Left lung (tissue), 10 donors: ENCODE measurements around the gene TRDN. TPM values are rescaled to one million over a fixed set of nuclear protein-coding genes. Genes with fewer than 3 reads are reported as not detected.

Experiments used
- ATAC-seq: fragments of 200-7000 bp; cut with Tn5 transposase; one replicate; pipeline ENCODE4 v1.9.1; 2020; ENCODE audit warnings: moderate library complexity
- DNase-seq, 4 donors: peaks; one replicate each; pipeline ENCODE4 v3.0.0-alpha.2; 2013 to 2020
- H3K27ac ChIP-seq, 2 donors: fragments of 200-600 bp; sonication (generic) in 1 of 2; one replicate each; pipeline versions ENCODE4 v1.5.0 to v1.8.0; 2020 to 2021
- H3K27me3 ChIP-seq, 2 donors: fragments of 200-600 bp; sonication (generic) in 1 of 2; one replicate each; pipeline versions ENCODE4 v1.5.0 to v1.8.0; 2020 to 2021
- H3K36me3 ChIP-seq, 2 donors: fragments of 200-600 bp; sonication (generic) in 1 of 2; one replicate each; pipeline versions ENCODE4 v1.5.0 to v1.8.0; 2020 to 2021
- H3K4me1 ChIP-seq, 2 donors: fragments of 200-600 bp; one replicate each; pipeline ENCODE4 v1.8.0; 2021
- H3K4me3 ChIP-seq, 2 donors: fragments of 200-600 bp; sonication (generic) in 1 of 2; one replicate each; pipeline versions ENCODE4 v1.5.0 to v1.8.0; 2020 to 2021; ENCODE audit warnings: mild to moderate bottlenecking in 1 of 2
- H3K9me3 ChIP-seq, 2 donors: fragments of 200-600 bp; sonication (generic) in 1 of 2; one replicate each; pipeline versions ENCODE4 v1.5.0 to v1.8.0; 2020 to 2021
- intact Hi-C, 2 donors: fragments of 100-400 bp; cut with DNase I; formaldehyde crosslinking; loops; one replicate each; pipeline versions ENCODE4 v1.11.2 to v1.14.2; 2022
- polyA plus RNA-seq, 6 donors: library from polyadenylated mRNA; unstranded; fragments of 120-200 nt; gene quantifications; one replicate each; pipeline ENCODE4 v1.2.1, GENCODE V29; 2013; ENCODE audit not compliant: insufficient read length in 6 of 6
- total RNA-seq, 2 donors: library from RNA; stranded (reverse); fragmentation: NEBNext Ultra II Directional; extraction: Animal tissue kit (Norgen Biotek cat#: 25700); gene quantifications; one replicate each; pipeline ENCODE4 v1.2.1, GENCODE V29; 2021
- TF ChIP-seq, protein P1 (sequence below), 2 donors: fragments of 200-600 bp; sonication (generic) in 1 of 2; IDR thresholded peaks; one replicate each; pipeline versions ENCODE4 v1.5.0 to v1.8.0; 2021; ENCODE audit warnings: antibody characterized with exemption in 2 of 2
- donor health status: DM: no; HTN: yes; CAD: no.
- donor health status: DM: no; HTN: no; CAD: no.

TRDN gene
- total and polyA plus RNA-seq, 8 donors, result 0.03 to 0.18 (median 0.11) TPM; not detected in 3

- Histone ChIP-seq H3K4me1 (no peaks in the 10 kb centered on the region), H3K36me3 (no peaks in the 10 kb centered on the region), H3K27ac (no peak overlapping the region), H3K27me3 (no peaks in the 10 kb centered on the region), H3K9me3 (no peaks in the 10 kb centered on the region), H3K4me3 (no peak overlapping the region)
- ATAC-seq (no peak), DNase-seq (no peak)
- TF ChIP-seq, protein P1, sequence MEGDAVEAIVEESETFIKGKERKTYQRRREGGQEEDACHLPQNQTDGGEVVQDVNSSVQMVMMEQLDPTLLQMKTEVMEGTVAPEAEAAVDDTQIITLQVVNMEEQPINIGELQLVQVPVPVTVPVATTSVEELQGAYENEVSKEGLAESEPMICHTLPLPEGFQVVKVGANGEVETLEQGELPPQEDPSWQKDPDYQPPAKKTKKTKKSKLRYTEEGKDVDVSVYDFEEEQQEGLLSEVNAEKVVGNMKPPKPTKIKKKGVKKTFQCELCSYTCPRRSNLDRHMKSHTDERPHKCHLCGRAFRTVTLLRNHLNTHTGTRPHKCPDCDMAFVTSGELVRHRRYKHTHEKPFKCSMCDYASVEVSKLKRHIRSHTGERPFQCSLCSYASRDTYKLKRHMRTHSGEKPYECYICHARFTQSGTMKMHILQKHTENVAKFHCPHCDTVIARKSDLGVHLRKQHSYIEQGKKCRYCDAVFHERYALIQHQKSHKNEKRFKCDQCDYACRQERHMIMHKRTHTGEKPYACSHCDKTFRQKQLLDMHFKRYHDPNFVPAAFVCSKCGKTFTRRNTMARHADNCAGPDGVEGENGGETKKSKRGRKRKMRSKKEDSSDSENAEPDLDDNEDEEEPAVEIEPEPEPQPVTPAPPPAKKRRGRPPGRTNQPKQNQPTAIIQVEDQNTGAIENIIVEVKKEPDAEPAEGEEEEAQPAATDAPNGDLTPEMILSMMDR (IDR thresholded peaks at IDR 0.05), result no peak
- intact Hi-C loops, result no loop called here
Measured at GRCh38 chr6:123169774-123170095, 467.0 kb downstream of the TRDN start.

GRCh38 chr6:123168892-123169773, 467.6 kb downstream of the TRDN start:
- no peak overlapping the region for H3K4me3 ChIP-seq
- TF ChIP-seq, protein P1 (IDR thresholded peaks at IDR 0.05), result no peak
- intact Hi-C loops, result no loop called here

DNA sequence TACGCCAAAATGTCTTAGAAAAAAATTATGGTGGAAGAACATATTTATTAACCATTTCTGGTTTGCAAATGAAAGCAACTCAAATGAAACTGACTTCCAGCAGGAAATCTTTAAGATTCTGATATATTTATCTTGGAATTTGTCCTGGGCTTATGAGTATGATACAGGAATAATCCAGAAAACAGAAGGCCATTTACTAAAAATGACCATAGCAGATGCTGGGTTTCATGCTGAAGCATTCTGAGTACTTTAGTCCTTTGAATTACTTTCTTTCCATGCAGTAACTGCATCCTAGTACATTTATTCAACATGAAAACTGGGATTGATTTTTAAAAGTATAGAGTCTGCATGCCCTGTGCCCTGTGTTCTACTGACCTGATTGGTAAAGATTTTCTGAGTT, 468.3 kb downstream of the TRDN start:
- TF ChIP-seq, protein P1 (IDR thresholded peaks at IDR 0.05), result no peak
- Histone ChIP-seq H3K27ac (no peak overlapping the region), H3K4me3 (no peak overlapping the region), H3K36me3 (no peaks in the 10 kb centered on the region), H3K27me3 (no peaks in the 10 kb centered on the region), H3K9me3 (peaks cover 0 to 1% of the 10 kb centered on the region in 2 donors), H3K4me1 (no peaks in the 10 kb centered on the region)
- no peak for ATAC-seq
- intact Hi-C loops, result no loop called here
- DNase-seq, result no peak

More at GRCh38 chr6:123168892-123169773, 467.6 kb downstream of the TRDN start:
- ATAC-seq (no peak), DNase-seq (no peak)
- H3K36me3 ChIP-seq, result no peaks in the 10 kb centered on the region
- no peaks in the 10 kb centered on the region for H3K4me1 ChIP-seq
- H3K27me3 ChIP-seq, result no peaks in the 10 kb centered on the region
- H3K9me3 ChIP-seq, result no peaks in the 10 kb centered on the region
- H3K27ac ChIP-seq, result no peak overlapping the region

Other genes with a start within 250 kb of the TRDN start
- gene NKAIN2, start 166.9 kb upstream of the TRDN start, total RNA-seq, result not detected
- 10 to 100 TPM in 5 of 6 donors, 1 to 10 TPM in 1; 9.5 to 23.4 (median 18.9) TPM for gene NKAIN2, start 166.9 kb upstream of the TRDN start, polyA plus RNA-seq